Measurements from ENCODE around the gene CD44. TPM values are rescaled to one million over a fixed set of nuclear protein-coding genes. Genes with fewer than 3 reads are reported as not detected.
A peak's percentile ranks its signal among the peaks of the same experiment; 100 is the strongest.

Gene CD44
- total RNA-seq, 1 experiment from 2014 or later: 6.1 TPM

DNA sequence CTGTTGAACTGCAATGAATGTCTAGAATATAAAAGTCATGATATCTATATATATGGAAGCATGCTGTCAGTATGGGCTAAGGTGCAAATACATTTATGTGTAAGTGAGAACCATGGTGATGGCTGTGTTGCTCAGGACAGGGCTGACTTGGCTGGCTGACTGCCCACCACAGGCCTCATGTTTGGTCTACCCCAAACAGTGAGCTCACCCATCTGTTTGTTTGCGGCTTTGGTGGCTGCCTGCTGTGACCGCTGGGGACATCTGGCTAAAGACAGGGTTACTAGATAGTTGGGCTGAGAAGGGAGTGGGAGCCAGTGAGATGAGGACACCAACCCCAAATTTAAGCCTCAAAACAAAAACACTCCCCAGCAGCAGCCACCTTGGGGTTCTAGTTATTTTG lies 6.3 kb downstream of the CD44 start:
- H3K27me3 Mint-ChIP-seq (ENCODE audit: low read depth): peaks cover 24% of the 10 kb centered on the region

More for the DNA sequence above, 6.3 kb downstream of the CD44 start:
- H3K23ac ChIP-seq (ENCODE audit: insufficient read length, low read depth, low read length): no peak overlapping the region
- no peak overlapping the region for H4K8ac ChIP-seq (replicated peaks; ENCODE audit: insufficient read length, low read depth, low read length)
- H2BK5ac ChIP-seq (ENCODE audit: insufficient read length, low read length): no peak overlapping the region
- no peak overlapping the region for H3K4me2 ChIP-seq (ENCODE audit: insufficient read depth, insufficient read length, low read length)
- no peak overlapping the region for H3T11ph ChIP-seq (ENCODE audit: low read length)
- no peak overlapping the region for H3K4me3 Mint-ChIP-seq
- H3K36me3 Mint-ChIP-seq (ENCODE audit: insufficient read depth in 1 of 3, low read depth in 3 of 3): no peaks in the 10 kb centered on the region
- no peaks in the 10 kb centered on the region for H4K20me1 ChIP-seq (ENCODE audit: control insufficient read depth, insufficient read depth, insufficient read length)
- no peaks in the 10 kb centered on the region; the same call in 1 of the 2 replicates for H3K27me3 ChIP-seq (ENCODE audit: insufficient read depth, low read length)
- no peak for DNase-seq
- H3K9me3 Mint-ChIP-seq: no peaks in the 10 kb centered on the region
- no peaks in the 10 kb centered on the region for H3K23me2 ChIP-seq (ENCODE audit: insufficient read length, low read depth, low read length, poor library complexity, severe bottlenecking)
- TF ChIP-seq, protein P1, sequence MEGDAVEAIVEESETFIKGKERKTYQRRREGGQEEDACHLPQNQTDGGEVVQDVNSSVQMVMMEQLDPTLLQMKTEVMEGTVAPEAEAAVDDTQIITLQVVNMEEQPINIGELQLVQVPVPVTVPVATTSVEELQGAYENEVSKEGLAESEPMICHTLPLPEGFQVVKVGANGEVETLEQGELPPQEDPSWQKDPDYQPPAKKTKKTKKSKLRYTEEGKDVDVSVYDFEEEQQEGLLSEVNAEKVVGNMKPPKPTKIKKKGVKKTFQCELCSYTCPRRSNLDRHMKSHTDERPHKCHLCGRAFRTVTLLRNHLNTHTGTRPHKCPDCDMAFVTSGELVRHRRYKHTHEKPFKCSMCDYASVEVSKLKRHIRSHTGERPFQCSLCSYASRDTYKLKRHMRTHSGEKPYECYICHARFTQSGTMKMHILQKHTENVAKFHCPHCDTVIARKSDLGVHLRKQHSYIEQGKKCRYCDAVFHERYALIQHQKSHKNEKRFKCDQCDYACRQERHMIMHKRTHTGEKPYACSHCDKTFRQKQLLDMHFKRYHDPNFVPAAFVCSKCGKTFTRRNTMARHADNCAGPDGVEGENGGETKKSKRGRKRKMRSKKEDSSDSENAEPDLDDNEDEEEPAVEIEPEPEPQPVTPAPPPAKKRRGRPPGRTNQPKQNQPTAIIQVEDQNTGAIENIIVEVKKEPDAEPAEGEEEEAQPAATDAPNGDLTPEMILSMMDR (conservative IDR thresholded peaks at IDR 0.05): no peak
- no peak overlapping the region for H2BK120ac ChIP-seq (ENCODE audit: low read depth, low read length, poor library complexity, severe bottlenecking)
- H2BK12ac ChIP-seq (ENCODE audit: insufficient read length, low read depth, low read length): no peak overlapping the region
- no peak overlapping the region for H3K9ac ChIP-seq (ENCODE audit: extremely low read depth, insufficient read length, low read length)
- H4K5ac ChIP-seq (ENCODE audit: insufficient read length, low read depth, low read length): no peak overlapping the region
- no peaks in the 10 kb centered on the region for H3K9me3 ChIP-seq (ENCODE audit: control insufficient read depth, low read depth, low read length)
- peak overlapping the region; percentile 57; the same call in 1 of the 2 replicates for H2BK15ac ChIP-seq (ENCODE audit: low read depth, low read length)
- no peaks in the 10 kb centered on the region for H3K79me2 ChIP-seq (ENCODE audit: insufficient read depth, low read length)
- H3K79me1 ChIP-seq (ENCODE audit: insufficient read depth, low read depth, low read length, poor library complexity, severe bottlenecking): no peaks in the 10 kb centered on the region
- no peak overlapping the region for H3K27ac ChIP-seq (ENCODE audit: insufficient read length, low read depth, low read length)
- no peak overlapping the region for H3K18ac ChIP-seq (ENCODE audit: insufficient read length, low read depth, low read length)
- H3K4ac ChIP-seq (ENCODE audit: low read depth, low read length): no peak overlapping the region
- no CpG with 5 or more reads among the region's 2 CpGs for WGBS (ENCODE audit: extremely low coverage, insufficient read length, low lambda C conversion rate)
- H2AFZ ChIP-seq (ENCODE audit: low read length): no peak overlapping the region
- no peak overlapping the region for H2AK5ac ChIP-seq (ENCODE audit: insufficient read length, low read length)
- no peak overlapping the region for H2BK20ac ChIP-seq (ENCODE audit: low read depth, low read length, poor library complexity, severe bottlenecking)
- no peak overlapping the region for H3K14ac ChIP-seq (ENCODE audit: insufficient read depth, low read length)
- H3K27ac Mint-ChIP-seq: no peak overlapping the region
- no peak overlapping the region for H4K91ac ChIP-seq (ENCODE audit: insufficient read length, low read depth, low read length)
- no peak overlapping the region for H3K56ac ChIP-seq (ENCODE audit: insufficient read length, low read depth, low read length)
- H3K4me1 ChIP-seq (ENCODE audit: insufficient read depth, low read length): peaks cover 2% of the 10 kb centered on the region; the same call in 1 of the 2 replicates
- H3K4me1 Mint-ChIP-seq: peaks cover 9 to 15% of the 10 kb centered on the region in 2 experiments
